Psoas muscle (tissue), 8 donors: ENCODE results near the gene FEV. TPM values are rescaled to one million over a fixed set of nuclear protein-coding genes. Genes with fewer than 3 reads are reported as not detected.

Source experiments
- ATAC-seq, 4 donors: fragments of 200-7000 bp; cut with Tn5 transposase; one replicate each; pipeline ENCODE4 v1.9.1; 2020; ENCODE audit warnings: moderate library complexity in 3 of 4, mild to moderate bottlenecking in 2 of 4
- DNase-seq, 2 donors: peaks; one replicate each; pipeline ENCODE4 v3.0.0-alpha.2; 2020
- H3K27ac ChIP-seq: fragments of 200-600 bp; one replicate; pipeline ENCODE4 v1.8.0; 2022
- H3K27me3 ChIP-seq, 3 donors: fragments of 200-600 bp in 1 of 3; one replicate each; pipeline versions ENCODE4 v1.6.1 to v1.8.0; 2013 to 2022; ENCODE audit warnings: low read length in 2 of 3, mild to moderate bottlenecking in 2 of 3, moderate library complexity in 1 of 3; ENCODE audit not compliant: insufficient read depth in 3 of 3
- H3K36me3 ChIP-seq, 2 donors: fragments of 200-600 bp in 1 of 2; one replicate each; pipeline versions ENCODE4 v1.6.1 to v1.8.0; 2013 to 2022; ENCODE audit warnings: low read depth in 1 of 2, mild to moderate bottlenecking in 1 of 2, moderate library complexity in 1 of 2; ENCODE audit not compliant: insufficient read depth in 1 of 2
- H3K4me1 ChIP-seq: fragments of 200-600 bp; one replicate; pipeline ENCODE4 v1.8.0; 2022
- H3K4me3 ChIP-seq: fragments of 200-600 bp; one replicate; pipeline ENCODE4 v1.8.0; 2022; ENCODE audit warnings: mild to moderate bottlenecking
- H3K9me3 ChIP-seq: fragments of 200-600 bp; one replicate; pipeline ENCODE4 v1.8.0; 2022
- WGBS, 3 donors: extraction: QIAGEN DNeasy Blood & Tissue Kit; methylation state at CpG; one replicate each; pipeline versions ENCODE4 v1.1.6 to v1.1.7; 2013; 5-methylcytosine and 5-hydroxymethylcytosine counted together
- intact Hi-C, 2 donors: fragments of 100-400 bp; cut with DNase I; formaldehyde crosslinking; loops; one replicate each; pipeline versions ENCODE4 v1.11.0 to v1.14.2; 2022
- polyA plus RNA-seq, 3 donors: library from polyadenylated mRNA; stranded (reverse); fragments of 200-250 nt; gene quantifications; one replicate each; pipeline ENCODE4 v1.2.3, GENCODE V29; 2013
- total RNA-seq, 4 donors: library from RNA; stranded (reverse); fragmentation: NEBNext Ultra II Directional in 2 of 4; extraction: Animal tissue kit (Norgen Biotek cat#: 25700) in 2 of 4; gene quantifications; one replicate each; pipeline versions ENCODE4 v1.2.1 to v1.2.4, GENCODE V29; 2021 to 2023
- TF ChIP-seq, protein P1 (sequence below): fragments of 200-600 bp; IDR thresholded peaks from one replicate; pipeline ENCODE4 v1.8.0; 2022; ENCODE audit warnings: antibody characterized with exemption
- donor health status: healthy with polysubstance abuse.
- donor health status: DM: no; HTN: no; CAD: no; lungs with moderate emphysema.
- donor health status: Bipolar disorder and iron deficiency.
- donor health status: healthy.
- donor health status: DM: yes; HTN: yes; CAD: no.
- donor health status: DM: no; HTN: no; CAD: no.
- donor health status: DM: no; HTN: no; CAD: no.
- donor health status: DM: yes; HTN: yes; CAD: no.

Gene FEV
- total and polyA plus RNA-seq, 7 donors: not detected

DNA sequence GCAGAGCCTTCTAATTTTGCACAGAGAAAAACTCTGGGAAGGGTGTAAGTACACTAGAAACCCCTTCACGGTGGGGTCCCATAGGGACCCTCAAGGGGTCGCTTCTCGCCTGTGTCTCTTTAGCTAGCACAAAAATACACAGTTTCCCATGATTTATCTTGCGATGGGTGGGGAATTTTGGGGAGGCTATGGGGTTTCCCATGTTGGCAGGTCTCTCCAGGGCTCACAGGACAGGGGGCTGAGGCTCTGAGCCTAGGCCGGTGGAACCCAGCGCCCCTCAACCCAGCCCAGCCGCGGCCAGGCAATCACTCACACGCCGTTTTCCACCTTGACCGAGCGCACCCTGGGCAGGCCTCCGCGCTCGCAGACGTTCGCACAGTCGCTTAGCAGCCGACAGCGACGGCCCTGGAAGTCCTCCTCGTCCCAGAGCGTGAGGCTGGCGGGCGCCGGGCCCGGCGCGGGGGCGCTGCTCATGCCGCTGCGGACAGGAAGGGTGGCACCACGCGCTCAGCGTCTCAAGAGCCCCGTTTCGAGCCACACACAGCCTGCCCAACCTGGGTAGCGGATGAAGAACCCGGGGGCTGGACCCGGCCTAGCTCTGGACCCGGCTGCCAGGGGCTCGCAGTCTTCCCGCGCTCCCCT is 7.8 kb upstream of the FEV start:
- Histone ChIP-seq H3K27ac (no peak overlapping the region), H3K9me3 (no peaks in the 10 kb centered on the region), H3K27me3 (peaks cover 0 to 92% (median 50%) of the 10 kb centered on the region in 3 donors), H3K4me3 (peak overlapping the region; percentile 63), H3K4me1 (peaks cover 15% of the 10 kb centered on the region), H3K36me3 (no peaks in the 10 kb centered on the region)
- DNase-seq (peak in 1 of 2 donors; percentile 50), ATAC-seq (peak in 1 of 4 donors; percentile 21)
- WGBS, 3 donors: 2 to 5% (median 3%) methylated on average over 37 to 44 of the region's 44 CpGs
- intact Hi-C loops: no loop called here
- TF ChIP-seq, protein P1, sequence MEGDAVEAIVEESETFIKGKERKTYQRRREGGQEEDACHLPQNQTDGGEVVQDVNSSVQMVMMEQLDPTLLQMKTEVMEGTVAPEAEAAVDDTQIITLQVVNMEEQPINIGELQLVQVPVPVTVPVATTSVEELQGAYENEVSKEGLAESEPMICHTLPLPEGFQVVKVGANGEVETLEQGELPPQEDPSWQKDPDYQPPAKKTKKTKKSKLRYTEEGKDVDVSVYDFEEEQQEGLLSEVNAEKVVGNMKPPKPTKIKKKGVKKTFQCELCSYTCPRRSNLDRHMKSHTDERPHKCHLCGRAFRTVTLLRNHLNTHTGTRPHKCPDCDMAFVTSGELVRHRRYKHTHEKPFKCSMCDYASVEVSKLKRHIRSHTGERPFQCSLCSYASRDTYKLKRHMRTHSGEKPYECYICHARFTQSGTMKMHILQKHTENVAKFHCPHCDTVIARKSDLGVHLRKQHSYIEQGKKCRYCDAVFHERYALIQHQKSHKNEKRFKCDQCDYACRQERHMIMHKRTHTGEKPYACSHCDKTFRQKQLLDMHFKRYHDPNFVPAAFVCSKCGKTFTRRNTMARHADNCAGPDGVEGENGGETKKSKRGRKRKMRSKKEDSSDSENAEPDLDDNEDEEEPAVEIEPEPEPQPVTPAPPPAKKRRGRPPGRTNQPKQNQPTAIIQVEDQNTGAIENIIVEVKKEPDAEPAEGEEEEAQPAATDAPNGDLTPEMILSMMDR: no peak

DNA sequence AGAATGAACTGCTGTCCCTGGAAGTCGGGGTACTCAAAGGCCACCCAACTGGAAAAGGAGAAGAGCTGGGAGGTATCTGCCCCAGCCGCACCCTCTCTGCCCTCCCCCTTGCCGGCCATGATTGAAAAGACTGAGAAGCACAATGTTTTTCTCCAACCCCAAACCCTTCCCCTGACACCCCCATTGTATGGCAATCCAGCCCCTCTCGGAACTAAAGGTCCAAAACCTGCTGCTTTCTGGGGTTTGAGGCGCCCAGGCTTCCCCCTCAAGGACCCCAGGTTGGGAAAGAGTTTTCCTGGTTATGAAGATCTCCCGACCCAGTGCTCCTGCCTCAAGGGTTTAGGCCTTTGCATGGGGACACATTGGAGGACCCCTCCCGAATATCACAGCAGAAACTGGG is 7.2 kb upstream of the FEV start:
- TF ChIP-seq, protein P1: no peak
- intact Hi-C loops: no loop called here
- 14 to 21% (median 15%) methylated on average over 7 of the region's 7 CpGs for WGBS, 3 donors
- no peaks in the 10 kb centered on the region for H3K9me3 ChIP-seq
- H3K27me3 ChIP-seq: peaks cover 0 to 93% (median 50%) of the 10 kb centered on the region in 3 donors
- H3K27ac ChIP-seq: no peak overlapping the region
- peaks cover 15% of the 10 kb centered on the region for H3K4me1 ChIP-seq
- ATAC-seq (no peak), DNase-seq (peak in 1 of 2 donors; percentile 14)
- no peak overlapping the region for H3K4me3 ChIP-seq
- H3K36me3 ChIP-seq: no peaks in the 10 kb centered on the region

DNA sequence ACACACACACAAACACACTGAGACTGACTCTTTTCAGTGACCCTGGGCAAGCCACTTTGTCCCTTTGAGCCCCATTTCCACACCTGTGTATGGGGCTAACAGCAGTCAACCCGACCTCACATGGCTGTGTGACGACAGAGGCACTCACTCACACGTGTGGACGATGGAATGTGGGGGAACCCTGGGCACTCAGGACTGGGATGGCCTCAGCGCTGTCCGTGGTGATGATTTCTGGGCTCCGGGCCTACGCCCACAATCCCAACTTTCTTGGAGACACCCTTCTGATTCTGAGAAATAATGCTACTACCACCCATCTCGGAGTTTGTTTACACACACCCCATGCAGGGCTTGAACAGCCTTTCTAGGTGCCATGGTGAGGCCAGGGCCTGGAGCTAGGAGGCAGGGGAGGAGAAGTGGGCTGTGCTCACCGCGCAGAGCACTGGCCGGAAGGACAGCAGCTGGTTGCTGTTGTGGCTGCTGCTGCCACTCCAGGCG is 6.7 kb upstream of the FEV start:
- no peak overlapping the region for H3K4me3 ChIP-seq
- ATAC-seq (no peak), DNase-seq (peak in 1 of 2 donors; percentile 18)
- H3K4me1 ChIP-seq: peaks cover 15% of the 10 kb centered on the region
- H3K9me3 ChIP-seq: no peaks in the 10 kb centered on the region
- TF ChIP-seq, protein P1: no peak
- WGBS, 3 donors: 8 to 18% (median 8%) methylated on average over 13 of the region's 13 CpGs
- peaks cover 0 to 95% (median 50%) of the 10 kb centered on the region in 3 donors for H3K27me3 ChIP-seq
- H3K27ac ChIP-seq: no peak overlapping the region
- H3K36me3 ChIP-seq: no peaks in the 10 kb centered on the region
- intact Hi-C loops: no loop called here

DNA sequence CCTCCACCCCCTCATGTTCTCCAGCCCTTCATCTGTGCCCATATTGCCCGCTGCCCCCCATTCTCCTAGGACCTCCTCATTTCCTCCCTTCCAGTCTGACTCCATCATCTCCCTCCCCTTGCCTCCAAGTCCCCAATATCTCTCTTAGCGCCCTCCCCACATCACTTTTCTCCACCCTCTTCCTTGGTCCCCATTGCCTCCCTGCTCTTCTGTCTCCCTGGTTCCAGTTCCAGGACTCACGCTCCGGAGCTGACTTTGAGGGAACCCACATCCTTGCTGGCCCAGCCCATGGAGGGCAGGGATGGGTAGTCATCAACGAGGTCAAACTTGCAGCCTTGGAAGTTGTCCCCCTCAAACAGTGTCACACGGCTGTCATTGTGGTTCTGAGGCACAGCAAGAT is 5.6 kb upstream of the FEV start:
- no peak for ATAC-seq
- DNase-seq: no peak
- TF ChIP-seq, protein P1: no peak
- H3K4me1 ChIP-seq: peaks cover 12% of the 10 kb centered on the region
- H3K4me3 ChIP-seq: no peak overlapping the region
- no peak overlapping the region for H3K27ac ChIP-seq
- peaks cover 0 to 98% (median 51%) of the 10 kb centered on the region in 3 donors for H3K27me3 ChIP-seq
- WGBS, 3 donors: 15 to 16% (median 16%) methylated on average over 6 of the region's 6 CpGs
- intact Hi-C loops: no loop called here
- H3K9me3 ChIP-seq: no peaks in the 10 kb centered on the region
- H3K36me3 ChIP-seq: no peaks in the 10 kb centered on the region
